Fibroblast of lung (primary cell): ENCODE results near the gene CORO1C. TPM values are rescaled to one million over a fixed set of nuclear protein-coding genes. Genes with fewer than 3 reads are reported as not detected.
A peak's percentile ranks its signal among the peaks of the same experiment; 100 is the strongest.

Experiments
- DNase-seq, 2 donors: peaks; one replicate each; pipeline versions ENCODE4 v3.0.0 to v3.0.0-alpha.2; 2010; ENCODE audit warnings: low read depth in 2 of 2
- H2AFZ ChIP-seq: 2 replicates; pipeline ENCODE4 v1.5.1; 2012; ENCODE audit warnings: low read length, control low read depth, inconsistent platforms
- H3K27ac ChIP-seq: 2 replicates; pipeline ENCODE4 v1.5.1; 2011; ENCODE audit warnings: low read length, control low read depth; ENCODE audit not compliant: insufficient read depth
- H3K27me3 ChIP-seq: 2 replicates; pipeline ENCODE4 v1.5.1; 2011; ENCODE audit warnings: mild to moderate bottlenecking, low read length; ENCODE audit not compliant: control insufficient read depth, insufficient read depth
- H3K36me3 ChIP-seq: 2 replicates; pipeline ENCODE4 v1.5.1; 2011; ENCODE audit warnings: low read length; ENCODE audit not compliant: control insufficient read depth, insufficient read depth
- H3K4me1 ChIP-seq: 2 replicates; pipeline ENCODE4 v1.5.1; 2011; ENCODE audit warnings: low read length; ENCODE audit not compliant: control insufficient read depth, insufficient read depth; ENCODE audit errors: extremely low read depth
- H3K4me2 ChIP-seq: 2 replicates; pipeline ENCODE4 v1.5.1; 2011; ENCODE audit warnings: low read length, control low read depth; ENCODE audit not compliant: insufficient read depth; ENCODE audit errors: extremely low read depth
- H3K4me3 ChIP-seq, 4 experiments: fragments of 200-600 bp in 1 of 4; sonication (generic) in 1 of 4; replicated peaks in 1 of 4; 2 replicates each; pipeline ENCODE4 v1.5.1; 2011 to 2016; ENCODE audit warnings: low read length in 4 of 4, low read depth in 3 of 4, mild to moderate bottlenecking in 3 of 4, control low read depth in 2 of 4, inconsistent platforms in 1 of 4, mixed read lengths in 1 of 4; ENCODE audit not compliant: insufficient read depth in 1 of 4; ENCODE audit errors: control extremely low read depth in 1 of 4
- H3K79me2 ChIP-seq: 2 replicates; pipeline ENCODE4 v1.5.1; 2012; ENCODE audit warnings: mild to moderate bottlenecking, low read length, inconsistent platforms; ENCODE audit not compliant: control insufficient read depth, insufficient read depth
- H3K9ac ChIP-seq: 2 replicates; pipeline ENCODE4 v1.5.1; 2011; ENCODE audit warnings: mild to moderate bottlenecking, low read length, control low read depth; ENCODE audit not compliant: insufficient read depth
- H3K9me3 ChIP-seq: 2 replicates; pipeline ENCODE4 v1.5.1; 2012; ENCODE audit warnings: low read depth, low read length; ENCODE audit not compliant: control insufficient read depth, insufficient read depth
- H4K20me1 ChIP-seq: 2 replicates; pipeline ENCODE4 v1.5.1; 2011; ENCODE audit warnings: low read length; ENCODE audit not compliant: control insufficient read depth, insufficient read depth; ENCODE audit errors: extremely low read depth
- EZH2 ChIP-seq: IDR thresholded peaks from 2 replicates; pipeline ENCODE4 v1.5.1; 2012; ENCODE audit warnings: low read length, control low read depth, mild to moderate bottlenecking; ENCODE audit errors: missing control alignments
- polyA plus RNA-seq, 2 donors: library from polyadenylated mRNA; depleted of rRNA in 1 of 2; stranded (reverse) in 1 of 2; unstranded in 1 of 2; fragments of >200 nt; gene quantifications; 2 replicates each; pipeline ENCODE4 v1.2.1, GENCODE V29; 2011 to 2012; ENCODE audit warnings: missing spikeins in 1 of 2
- total RNA-seq: library from RNA; depleted of rRNA; stranded (reverse); fragments of >200 nt; gene quantifications from 2 replicates; pipeline ENCODE4 v1.2.1, GENCODE V29; 2014
- TF ChIP-seq, protein P1 (sequence below), 2 donors: IDR thresholded peaks in 1 of 2; conservative IDR thresholded peaks in 1 of 2; 1 replicate in 1 of 2; 2 replicates in 1 of 2; pipeline ENCODE4 v1.5.1; 2011 to 2012; ENCODE audit warnings: low read length in 2 of 2, control low read depth in 1 of 2, inconsistent platforms in 1 of 2, low read depth in 1 of 2, mild to moderate bottlenecking in 1 of 2

CORO1C gene
- total and polyA plus RNA-seq, 2 donors (not counting 1 experiment from before 2014, with no cell fraction given), result 288 to 542 TPM

DNA sequence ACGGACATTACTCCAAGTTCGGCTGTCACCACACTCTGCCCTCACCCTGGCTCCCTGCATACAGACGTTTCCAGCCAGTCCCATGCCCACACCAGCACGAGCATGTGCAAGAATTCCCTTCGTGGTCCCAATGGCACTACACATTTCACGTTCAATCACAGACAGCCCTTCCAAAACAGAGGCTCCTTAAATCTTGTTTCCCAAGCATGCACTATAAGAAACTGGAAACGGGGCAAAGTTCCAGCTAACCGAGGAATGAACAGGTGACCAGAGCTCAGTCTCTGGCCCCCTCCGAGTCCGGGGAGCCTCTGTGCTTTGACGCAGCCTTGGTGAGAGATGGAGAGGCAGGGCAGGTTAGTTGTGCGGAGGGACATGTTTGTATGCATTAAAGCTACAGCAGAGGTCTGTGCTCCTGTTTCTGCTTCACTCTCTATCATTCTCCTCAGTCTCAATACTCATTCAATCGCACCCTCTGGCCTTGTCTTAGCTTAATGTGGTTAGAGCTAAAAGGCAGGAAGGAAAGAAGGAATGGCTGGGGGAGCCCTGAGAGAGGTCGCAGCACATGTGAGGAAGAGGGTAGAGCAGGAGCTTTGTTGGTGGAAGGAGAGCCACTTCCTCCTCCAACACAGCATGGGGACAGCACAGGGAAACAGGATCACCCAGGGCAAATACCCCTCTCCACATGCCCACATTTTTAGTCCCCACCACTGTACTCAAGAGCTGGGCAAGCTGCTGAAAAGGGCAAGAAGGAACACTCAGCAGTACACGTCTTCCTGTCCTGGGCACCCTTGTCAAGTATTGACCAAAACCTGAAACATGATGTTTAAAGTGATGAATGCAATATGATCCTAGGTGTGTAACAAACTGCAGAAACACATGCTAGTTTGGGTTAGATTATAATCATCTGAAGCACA lies 85.4 kb downstream of the CORO1C start:
- Histone ChIP-seq H4K20me1 (no peaks in the 10 kb centered on the region), H3K27ac (peak overlapping the region; percentile 48), H2AFZ (no peak overlapping the region), H3K79me2 (peaks cover 23% of the 10 kb centered on the region), H3K9ac (peak overlapping the region; percentile 31), H3K36me3 (peaks cover 29% of the 10 kb centered on the region), H3K4me1 (peaks cover 45% of the 10 kb centered on the region), H3K9me3 (no peaks in the 10 kb centered on the region), H3K27me3 (no peaks in the 10 kb centered on the region), H3K4me2 (no peak overlapping the region), H3K4me3 (no peak overlapping the region)
- no peak for DNase-seq
- no peak for TF ChIP-seq EZH2
- TF ChIP-seq, protein P1, sequence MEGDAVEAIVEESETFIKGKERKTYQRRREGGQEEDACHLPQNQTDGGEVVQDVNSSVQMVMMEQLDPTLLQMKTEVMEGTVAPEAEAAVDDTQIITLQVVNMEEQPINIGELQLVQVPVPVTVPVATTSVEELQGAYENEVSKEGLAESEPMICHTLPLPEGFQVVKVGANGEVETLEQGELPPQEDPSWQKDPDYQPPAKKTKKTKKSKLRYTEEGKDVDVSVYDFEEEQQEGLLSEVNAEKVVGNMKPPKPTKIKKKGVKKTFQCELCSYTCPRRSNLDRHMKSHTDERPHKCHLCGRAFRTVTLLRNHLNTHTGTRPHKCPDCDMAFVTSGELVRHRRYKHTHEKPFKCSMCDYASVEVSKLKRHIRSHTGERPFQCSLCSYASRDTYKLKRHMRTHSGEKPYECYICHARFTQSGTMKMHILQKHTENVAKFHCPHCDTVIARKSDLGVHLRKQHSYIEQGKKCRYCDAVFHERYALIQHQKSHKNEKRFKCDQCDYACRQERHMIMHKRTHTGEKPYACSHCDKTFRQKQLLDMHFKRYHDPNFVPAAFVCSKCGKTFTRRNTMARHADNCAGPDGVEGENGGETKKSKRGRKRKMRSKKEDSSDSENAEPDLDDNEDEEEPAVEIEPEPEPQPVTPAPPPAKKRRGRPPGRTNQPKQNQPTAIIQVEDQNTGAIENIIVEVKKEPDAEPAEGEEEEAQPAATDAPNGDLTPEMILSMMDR (conservative IDR thresholded peaks at IDR 0.05 in 1 of 2, IDR thresholded peaks at IDR 0.05 in 1 of 2; ENCODE audit: low read depth in 1 of 2, low read length in 2 of 2), result no peak

DNA sequence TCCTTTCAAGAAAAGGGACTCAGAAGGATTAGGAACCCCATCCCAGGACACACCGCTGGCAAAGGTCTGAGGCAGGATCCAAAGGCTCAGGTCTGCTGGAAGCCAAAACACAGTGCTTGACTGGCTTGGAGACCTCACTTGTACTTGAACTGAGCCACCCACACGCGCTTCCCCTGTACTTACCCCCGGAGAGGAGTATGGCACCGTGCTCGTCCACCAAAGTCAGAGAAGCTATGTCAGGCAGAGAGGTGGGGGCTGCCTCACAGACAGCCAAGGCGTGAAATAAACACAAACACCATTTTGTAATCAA lies 86.6 kb downstream of the CORO1C start:
- Histone ChIP-seq H3K4me1 (peaks cover 40% of the 10 kb centered on the region), H3K9me3 (no peaks in the 10 kb centered on the region), H3K27me3 (no peaks in the 10 kb centered on the region), H3K79me2 (peaks cover 23% of the 10 kb centered on the region), H4K20me1 (no peaks in the 10 kb centered on the region), H2AFZ (no peak overlapping the region), H3K4me3 (no peak overlapping the region), H3K9ac (no peak overlapping the region), H3K36me3 (peaks cover 29% of the 10 kb centered on the region), H3K27ac (no peak overlapping the region), H3K4me2 (no peak overlapping the region)
- TF ChIP-seq, protein P1 (conservative IDR thresholded peaks at IDR 0.05 in 1 of 2, IDR thresholded peaks at IDR 0.05 in 1 of 2; ENCODE audit: low read depth in 1 of 2, low read length in 2 of 2), result no peak
- no peak for TF ChIP-seq EZH2
- DNase-seq, result no peak

DNA sequence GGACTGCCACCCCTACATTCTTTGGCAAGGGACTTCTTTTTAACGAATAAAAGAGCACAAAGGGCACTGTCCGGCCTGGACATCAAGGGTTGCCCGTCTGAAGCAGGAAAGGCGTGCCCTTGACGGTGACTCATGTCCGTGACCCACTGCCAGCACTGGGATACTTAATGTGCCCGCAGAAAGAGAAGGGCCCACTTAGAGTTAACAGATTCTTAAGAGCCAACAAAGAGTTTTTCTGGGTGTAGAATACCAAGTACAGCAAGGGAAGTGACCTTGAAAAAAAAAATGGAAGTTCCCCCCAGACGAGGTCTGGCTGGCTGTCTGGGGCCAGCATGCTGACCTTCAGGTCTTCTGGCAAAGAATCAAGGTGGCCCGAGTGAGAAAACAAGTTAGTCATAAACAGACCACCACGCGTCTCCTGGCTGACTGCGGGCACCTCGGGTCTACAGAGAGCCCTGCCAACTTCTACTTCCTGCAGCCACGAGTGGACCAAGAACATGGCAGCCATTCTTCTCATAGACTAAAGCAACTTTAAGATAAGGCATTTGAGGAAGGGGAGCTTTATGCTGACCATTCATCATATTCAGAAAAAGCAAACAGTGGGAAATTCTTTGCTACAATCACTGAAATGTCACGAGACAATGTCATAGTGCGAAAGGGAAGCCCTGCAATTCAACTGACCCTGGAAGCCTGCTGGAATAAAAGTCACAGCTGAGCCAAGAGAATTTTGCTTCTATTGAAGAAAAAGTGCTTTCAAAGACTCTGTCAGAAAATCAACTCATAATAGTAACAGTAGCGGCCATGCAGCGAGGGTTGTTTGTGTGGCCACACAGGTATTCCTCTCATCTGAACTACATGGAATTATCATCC lies 87.1 kb downstream of the CORO1C start:
- peaks cover 35% of the 10 kb centered on the region for H3K4me1 ChIP-seq

More for the DNA sequence above, 87.1 kb downstream of the CORO1C start:
- Histone ChIP-seq H2AFZ (no peak overlapping the region), H3K9me3 (no peaks in the 10 kb centered on the region), H3K36me3 (peaks cover 29% of the 10 kb centered on the region), H3K4me2 (no peak overlapping the region), H4K20me1 (no peaks in the 10 kb centered on the region), H3K79me2 (peaks cover 23% of the 10 kb centered on the region), H3K27me3 (no peaks in the 10 kb centered on the region), H3K9ac (no peak overlapping the region), H3K4me3 (no peak overlapping the region), H3K27ac (no peak overlapping the region)
- DNase-seq, result peak; percentile 54 to 68
- TF ChIP-seq, protein P1 (conservative IDR thresholded peaks at IDR 0.05 in 1 of 2, IDR thresholded peaks at IDR 0.05 in 1 of 2; ENCODE audit: low read depth in 1 of 2, low read length in 2 of 2), result no peak
- no peak for TF ChIP-seq EZH2
